Kidney (tissue), 14 donors: ENCODE measurements around the gene MCU. TPM values are rescaled to one million over a fixed set of nuclear protein-coding genes. Genes with fewer than 3 reads are reported as not detected.
A peak's percentile ranks its signal among the peaks of the same experiment; 100 is the strongest.

Experiments used
- DNase-seq, 5 donors: peaks; one replicate each; pipeline ENCODE4 v3.0.0-alpha.2; 2013 to 2020
- FAIRE-seq: peaks from 2 replicates; lab custom pipeline; 2012; peaks lifted over from hg19 to GRCh38; lab: Jason Lieb, UNC
- H3K27ac ChIP-seq, 2 donors: one replicate each; pipeline ENCODE4 v1.7.0; 2013; ENCODE audit warnings: low read depth in 2 of 2, low read length in 2 of 2, inconsistent platforms in 1 of 2
- H3K27me3 ChIP-seq: one replicate; pipeline ENCODE4 v1.7.1; 2013; ENCODE audit warnings: low read length, inconsistent platforms; ENCODE audit not compliant: control insufficient read depth, insufficient read depth
- H3K36me3 ChIP-seq, 3 donors: one replicate each; pipeline versions ENCODE4 v1.7.0 to v1.7.1; 2013; ENCODE audit warnings: low read length in 3 of 3, control low read depth in 1 of 3, inconsistent platforms in 1 of 3; ENCODE audit not compliant: insufficient read depth in 3 of 3, control insufficient read depth in 2 of 3
- H3K4me1 ChIP-seq, 3 donors: one replicate each; pipeline versions ENCODE4 v1.7.0 to v1.7.1; 2013; ENCODE audit warnings: low read length in 3 of 3, inconsistent platforms in 1 of 3, low read depth in 1 of 3; ENCODE audit not compliant: control insufficient read depth in 2 of 3, insufficient read depth in 2 of 3
- H3K4me3 ChIP-seq, 3 donors: one replicate each; pipeline versions ENCODE4 v1.7.0 to v1.8.1; 2013; ENCODE audit warnings: low read length in 3 of 3, control low read depth in 1 of 3, inconsistent platforms in 1 of 3
- H3K9ac ChIP-seq, 3 donors: one replicate each; pipeline versions ENCODE4 v1.7.0 to v1.7.1; 2013; ENCODE audit warnings: low read length in 3 of 3, control low read depth in 1 of 3, inconsistent platforms in 1 of 3
- H3K9me3 ChIP-seq, 3 donors: one replicate each; pipeline versions ENCODE4 v1.7.0 to v1.7.1; 2013; ENCODE audit warnings: low read length in 3 of 3, control low read depth in 1 of 3, inconsistent platforms in 1 of 3; ENCODE audit not compliant: control insufficient read depth in 2 of 3, insufficient read depth in 1 of 3
- CTCF ChIP-seq: IDR thresholded peaks from 3 replicates; pipeline ENCODE4 v1.5.1; 2012; ENCODE audit warnings: mild to moderate bottlenecking, moderate library complexity, borderline replicate concordance; ENCODE audit not compliant: insufficient read depth; ENCODE audit errors: extremely low read depth
- intact Hi-C: fragments of 100-400 bp; cut with DNase I; formaldehyde crosslinking; loops from one replicate; pipeline ENCODE4 v1.11.1; 2022
- polyA plus RNA-seq: library from polyadenylated mRNA; stranded (reverse); fragments of 350-450 nt; fragmentation: Illumina TruSeq; extraction: RNeasy Lipid Tissue Mini Kit (QIAGEN cat#74804); gene quantifications from one replicate; pipeline ENCODE4 v1.2.3, GENCODE V29; 2014; ENCODE audit warnings: low read depth, low replicate concordance; ENCODE audit not compliant: insufficient read depth
- total RNA-seq: library from RNA; stranded (reverse); fragmentation: NEBNext Ultra II Directional; extraction: Animal tissue kit (Norgen Biotek cat#: 25700); gene quantifications from one replicate; pipeline ENCODE4 v1.2.1, GENCODE V29; 2021
- donor health status: control.
- donor health status: control.
- donor health status: control.
- donor health status: control.
- donor health status: control.
- donor health status: DM: yes; HTN: yes; CAD: no.
- donor health status: Normal renal cell carcinoma (clear cell type).

Gene MCU
- total and polyA plus RNA-seq, 2 donors from 2014 or later: 18.6 to 37.6 TPM

- DNase-seq (no peak), FAIRE-seq (no peak)
- Histone ChIP-seq H3K9me3 (no peaks in the 10 kb centered on the region), H3K9ac (no peak overlapping the region), H3K36me3 (no peaks in the 10 kb centered on the region), H3K4me3 (no peak overlapping the region), H3K27me3 (no peaks in the 10 kb centered on the region), H3K4me1 (peaks cover 2 to 7% (median 4%) of the 10 kb centered on the region in 3 donors), H3K27ac (no peak overlapping the region)
- intact Hi-C loops: loop anchor here (10.0 kb wide), 1 partner anchor 133 kb away; the partner anchor contains the start of gene MCU
- TF ChIP-seq CTCF: no peak
Measured at GRCh38 chr10:72828294-72828693, 136.4 kb downstream of the MCU start.

- TF ChIP-seq CTCF: no peak
- Histone ChIP-seq H3K27me3 (no peaks in the 10 kb centered on the region), H3K9me3 (no peaks in the 10 kb centered on the region), H3K4me1 (peaks cover 2 to 7% (median 4%) of the 10 kb centered on the region in 3 donors), H3K4me3 (no peak overlapping the region), H3K36me3 (no peaks in the 10 kb centered on the region), H3K27ac (no peak overlapping the region), H3K9ac (no peak overlapping the region)
- intact Hi-C loops: no loop called here
- no peak for FAIRE-seq
- DNase-seq: no peak
Measured at GRCh38 chr10:72830625-72831024, 138.7 kb downstream of the MCU start.

- no peaks in the 10 kb centered on the region for H3K9me3 ChIP-seq
- no peak overlapping the region for H3K27ac ChIP-seq
- H3K4me1 ChIP-seq: peaks cover 2 to 7% (median 4%) of the 10 kb centered on the region in 3 donors
- DNase-seq (no peak), FAIRE-seq (no peak)
- H3K27me3 ChIP-seq: no peaks in the 10 kb centered on the region
- intact Hi-C loops: no loop called here
- no peak for TF ChIP-seq CTCF
- H3K36me3 ChIP-seq: no peaks in the 10 kb centered on the region
- H3K9ac ChIP-seq: no peak overlapping the region
- H3K4me3 ChIP-seq: peak overlapping the region in 1 of 3 donors; percentile 24
Measured at GRCh38 chr10:72831696-72832409, 139.9 kb downstream of the MCU start.
